ENCODE results near the gene FZD8.
"Not testable (repeated sequence)": the region's sequence is repeated elsewhere in the genome, so short reads cannot be mapped to it uniquely, and the experiment has no call there.

Gene FZD8, protein sequence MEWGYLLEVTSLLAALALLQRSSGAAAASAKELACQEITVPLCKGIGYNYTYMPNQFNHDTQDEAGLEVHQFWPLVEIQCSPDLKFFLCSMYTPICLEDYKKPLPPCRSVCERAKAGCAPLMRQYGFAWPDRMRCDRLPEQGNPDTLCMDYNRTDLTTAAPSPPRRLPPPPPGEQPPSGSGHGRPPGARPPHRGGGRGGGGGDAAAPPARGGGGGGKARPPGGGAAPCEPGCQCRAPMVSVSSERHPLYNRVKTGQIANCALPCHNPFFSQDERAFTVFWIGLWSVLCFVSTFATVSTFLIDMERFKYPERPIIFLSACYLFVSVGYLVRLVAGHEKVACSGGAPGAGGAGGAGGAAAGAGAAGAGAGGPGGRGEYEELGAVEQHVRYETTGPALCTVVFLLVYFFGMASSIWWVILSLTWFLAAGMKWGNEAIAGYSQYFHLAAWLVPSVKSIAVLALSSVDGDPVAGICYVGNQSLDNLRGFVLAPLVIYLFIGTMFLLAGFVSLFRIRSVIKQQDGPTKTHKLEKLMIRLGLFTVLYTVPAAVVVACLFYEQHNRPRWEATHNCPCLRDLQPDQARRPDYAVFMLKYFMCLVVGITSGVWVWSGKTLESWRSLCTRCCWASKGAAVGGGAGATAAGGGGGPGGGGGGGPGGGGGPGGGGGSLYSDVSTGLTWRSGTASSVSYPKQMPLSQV

DNA sequence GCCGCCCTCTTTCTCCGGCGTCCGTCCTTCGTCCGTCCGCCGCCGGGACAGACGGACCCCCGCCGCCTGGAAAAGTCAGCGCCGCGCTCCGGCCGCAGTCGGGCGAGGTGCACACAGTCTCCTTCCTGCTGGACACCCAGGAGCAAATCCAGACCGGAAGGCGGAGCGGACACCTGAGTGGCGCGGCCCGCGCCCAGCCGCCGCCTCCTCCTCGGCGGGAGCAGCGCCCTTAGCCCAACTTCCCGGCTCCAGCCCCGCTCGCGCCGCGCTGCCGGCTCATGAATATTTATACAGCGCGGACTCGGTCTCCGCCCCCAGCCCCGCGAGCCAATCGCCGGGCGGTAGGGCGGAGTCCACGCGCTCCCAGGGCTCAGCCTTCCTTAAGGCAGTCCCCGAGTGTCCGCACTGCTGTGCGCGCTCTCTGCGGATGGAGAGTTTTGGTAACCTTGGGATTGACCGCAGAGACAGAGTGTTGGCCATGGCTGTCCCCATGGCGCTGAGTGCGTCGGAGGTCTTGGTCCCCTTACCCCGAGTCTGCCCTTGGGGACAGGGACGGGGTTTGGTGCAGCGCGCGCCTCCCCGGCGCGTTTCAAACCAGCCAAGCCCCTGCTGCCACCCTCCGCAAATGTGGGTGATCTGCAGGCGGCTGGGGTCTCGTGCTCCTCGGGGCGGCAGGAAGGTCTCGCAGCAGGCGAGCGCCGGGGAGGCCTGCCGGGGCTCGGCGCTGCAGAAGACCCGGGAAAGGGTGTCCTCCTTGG is at the start of gene FZD8:
TSS of gene FZD8 (minus strand) at position 262 of the 758 bp plus-strand sequence. CDS start 867 bp downstream, outside the sequence.
- in situ Hi-C loops (cut with MboI; ENCODE audit: low sequenced_read_pairs) = loop anchor here (25.0 kb wide), 1 partner anchor 1245 kb away; no protein-coding TSS in a partner anchor

DNA sequence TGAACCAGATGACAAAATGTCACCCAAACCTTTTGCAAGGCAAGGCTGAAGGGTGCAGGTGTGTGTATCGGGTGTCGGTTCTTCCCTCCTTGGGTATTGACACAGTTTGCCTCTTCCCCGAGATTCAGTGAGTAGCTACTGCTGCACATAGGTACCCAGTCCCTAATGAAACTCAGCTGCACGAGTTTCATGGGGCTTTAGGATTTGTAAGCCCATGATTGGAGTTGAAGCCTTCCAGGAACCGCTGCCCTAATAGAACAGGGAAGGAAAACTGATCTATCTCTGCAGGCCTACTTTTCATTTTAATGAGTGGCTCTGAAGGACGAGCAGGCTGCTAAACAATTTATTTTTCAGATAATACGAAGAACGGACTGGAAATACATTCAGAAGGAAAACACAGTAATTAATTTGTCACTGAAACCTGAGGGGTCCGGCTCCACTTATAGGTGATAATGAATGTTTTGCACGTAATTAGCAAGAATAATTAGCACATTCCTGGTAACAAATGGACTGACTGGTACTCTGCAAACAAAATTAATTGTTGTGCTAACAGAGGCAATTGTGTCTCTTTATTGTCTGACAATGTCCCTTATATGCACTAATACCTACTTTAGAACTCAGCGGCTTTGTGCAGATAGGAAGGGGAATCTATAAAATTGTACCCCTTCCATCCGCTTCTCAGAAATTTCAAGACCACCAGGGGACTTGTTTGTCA is 49.6 kb upstream of the FZD8 start:
- in situ Hi-C loops (cut with MboI; ENCODE audit: low sequenced_read_pairs) = no loop called here

DNA sequence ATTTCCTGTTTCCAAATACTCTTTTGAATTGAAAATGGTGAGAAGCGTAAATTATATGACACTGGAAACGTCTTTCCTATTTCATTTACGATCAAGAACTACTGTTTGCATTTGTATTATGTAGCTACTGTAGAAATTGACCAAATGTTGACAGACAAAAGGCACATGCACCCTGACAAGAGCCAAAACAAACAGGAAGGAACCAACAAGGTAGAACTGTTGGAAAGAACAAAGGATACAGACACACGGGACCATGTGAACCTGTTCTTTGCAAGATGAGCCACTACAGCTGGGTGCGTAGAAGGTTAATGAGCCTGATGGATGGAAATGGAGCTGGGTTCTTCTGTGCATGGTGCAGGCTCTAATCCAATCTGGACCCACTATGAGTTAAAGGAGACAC is 48.4 kb upstream of the FZD8 start:
- in situ Hi-C loops (cut with MboI; ENCODE audit: low sequenced_read_pairs) = no loop called here

DNA sequence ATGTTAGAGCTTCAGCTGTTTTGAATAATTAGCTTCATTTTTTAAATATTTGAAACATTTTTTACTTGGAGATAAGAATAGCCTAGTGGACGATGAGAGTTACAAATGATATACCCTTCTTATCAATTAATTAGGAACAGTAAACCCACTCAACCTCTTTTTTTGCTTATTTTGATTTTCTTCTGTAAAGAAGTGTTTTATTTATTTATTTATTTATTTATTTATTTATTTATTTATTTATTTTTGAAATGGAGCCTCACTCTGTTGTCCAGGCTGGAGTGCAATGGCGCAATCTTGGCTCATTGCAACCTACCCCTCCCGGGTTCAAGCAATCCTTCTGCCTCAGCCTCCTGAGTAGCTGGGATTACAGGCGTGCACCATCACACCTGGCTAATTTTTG is 43.8 kb upstream of the FZD8 start:
- in situ Hi-C loops (cut with MboI; ENCODE audit: low sequenced_read_pairs) = not testable (repeated sequence)

DNA sequence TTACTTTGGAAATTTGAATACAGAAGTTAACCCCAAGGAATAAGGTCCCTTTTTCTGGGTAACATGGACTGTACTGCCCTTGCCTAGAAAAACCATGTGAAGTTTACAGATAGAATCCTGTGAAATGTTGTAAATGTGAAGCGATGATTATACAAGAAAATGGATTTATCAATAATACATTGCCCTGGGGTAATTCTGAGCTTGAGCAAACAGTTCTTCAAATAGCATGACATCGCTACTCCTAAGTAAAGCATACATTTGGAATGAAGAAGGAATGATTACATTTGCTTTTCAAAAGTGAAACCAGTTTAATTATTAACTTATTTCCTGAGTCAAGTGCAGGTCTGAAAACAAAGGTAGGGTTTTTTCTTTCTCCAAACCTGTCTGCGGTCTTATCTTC is 43.3 kb upstream of the FZD8 start:
- in situ Hi-C loops (cut with MboI; ENCODE audit: low sequenced_read_pairs) = no loop called here

DNA sequence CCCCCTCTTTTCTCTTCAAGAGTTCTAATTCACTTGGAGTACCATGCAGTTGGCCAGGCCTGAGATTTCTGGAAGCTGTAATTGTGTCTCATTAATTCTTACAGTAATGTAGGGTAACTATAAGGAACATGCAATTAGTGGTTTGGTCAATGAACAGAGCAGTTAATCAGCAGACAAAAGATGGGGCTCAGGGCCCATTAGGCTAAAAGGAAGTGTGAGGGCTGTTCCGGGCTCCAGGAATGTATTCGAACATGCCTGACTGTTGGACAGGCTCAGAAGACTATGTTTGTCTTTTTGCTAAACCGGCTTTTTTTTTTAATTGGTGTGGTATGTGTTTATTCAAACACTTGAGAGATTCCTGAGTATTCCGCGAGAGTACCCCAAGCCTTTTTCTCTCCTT is 42.5 kb upstream of the FZD8 start:
- in situ Hi-C loops (cut with MboI; ENCODE audit: low sequenced_read_pairs) = no loop called here

DNA sequence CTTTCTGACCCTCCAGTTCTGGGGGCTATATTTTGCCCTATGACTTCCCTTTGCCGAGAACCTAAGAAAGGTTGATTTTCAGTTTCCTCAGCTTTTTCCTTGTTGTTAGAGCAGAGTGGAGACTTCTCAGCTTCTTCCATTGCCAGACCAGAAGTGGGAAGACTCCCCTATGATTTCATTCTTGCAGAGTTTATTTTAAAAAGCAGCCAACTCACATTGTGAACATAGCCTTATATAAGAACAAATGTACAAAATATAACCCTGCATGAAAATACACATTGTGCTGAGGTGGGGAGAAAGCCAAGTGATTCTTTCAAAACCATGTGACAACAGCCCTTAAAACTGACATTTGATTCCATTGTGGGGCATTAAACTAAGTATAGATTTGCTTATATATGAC is 33.8 kb upstream of the FZD8 start:
- in situ Hi-C loops (cut with MboI; ENCODE audit: low sequenced_read_pairs) = no loop called here

DNA sequence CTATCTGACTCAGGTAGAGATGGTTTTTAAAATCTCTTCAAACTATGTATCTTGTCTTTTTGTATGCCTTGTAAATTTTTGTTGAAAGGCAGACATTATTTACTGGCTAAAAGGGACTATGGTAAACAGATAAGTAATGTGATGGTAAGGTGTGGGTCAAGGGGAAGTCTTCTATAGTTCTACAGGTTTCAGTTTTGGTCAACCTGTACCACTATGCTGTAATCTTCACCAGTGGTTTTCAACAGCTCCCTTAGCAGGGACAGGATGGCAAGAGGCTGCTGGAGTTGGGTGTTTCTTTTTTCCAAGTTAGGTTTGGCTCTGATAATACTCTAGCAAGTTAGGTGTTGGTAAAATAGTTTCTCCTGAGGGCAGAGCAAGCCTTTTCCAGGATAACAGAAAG is 32.7 kb upstream of the FZD8 start:
- in situ Hi-C loops (cut with MboI; ENCODE audit: low sequenced_read_pairs) = no loop called here

DNA sequence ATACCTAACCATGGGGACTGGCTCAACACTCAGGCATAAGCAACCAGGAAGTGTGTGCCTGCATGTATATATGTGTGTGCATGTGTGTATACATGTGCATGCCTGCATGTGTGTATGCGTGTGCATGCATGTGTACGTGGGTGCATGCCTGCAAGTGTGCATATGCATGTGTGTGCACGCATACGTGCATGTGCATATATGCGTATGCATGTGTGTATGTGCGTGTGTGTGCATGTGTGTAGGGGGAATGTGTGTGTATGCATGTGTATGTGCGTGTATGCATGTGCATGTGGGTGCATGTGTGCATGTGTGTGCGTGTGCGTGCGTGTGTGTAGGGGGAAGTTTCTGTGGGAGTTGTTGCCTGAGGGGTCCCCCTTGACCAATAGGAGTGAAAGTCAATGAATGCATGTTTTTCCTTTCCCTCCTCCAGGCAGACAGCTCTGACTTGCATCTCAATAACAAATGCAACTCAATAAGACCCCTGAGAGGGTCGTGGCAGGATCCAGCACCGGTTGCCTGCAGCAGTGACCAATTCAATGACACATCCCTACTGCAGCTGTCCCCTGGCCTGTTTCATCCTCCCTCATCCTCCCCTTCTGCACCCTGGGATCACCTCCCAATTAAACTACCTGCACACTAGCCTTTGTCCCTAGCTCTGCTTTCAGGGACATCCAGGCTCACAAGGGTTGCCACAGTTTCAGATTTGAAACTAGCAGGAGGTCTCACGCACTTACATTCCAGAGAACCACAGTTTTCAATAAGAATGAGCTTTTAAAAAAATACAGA is 27.0 kb upstream of the FZD8 start:
- in situ Hi-C loops (cut with MboI; ENCODE audit: low sequenced_read_pairs) = no loop called here

DNA sequence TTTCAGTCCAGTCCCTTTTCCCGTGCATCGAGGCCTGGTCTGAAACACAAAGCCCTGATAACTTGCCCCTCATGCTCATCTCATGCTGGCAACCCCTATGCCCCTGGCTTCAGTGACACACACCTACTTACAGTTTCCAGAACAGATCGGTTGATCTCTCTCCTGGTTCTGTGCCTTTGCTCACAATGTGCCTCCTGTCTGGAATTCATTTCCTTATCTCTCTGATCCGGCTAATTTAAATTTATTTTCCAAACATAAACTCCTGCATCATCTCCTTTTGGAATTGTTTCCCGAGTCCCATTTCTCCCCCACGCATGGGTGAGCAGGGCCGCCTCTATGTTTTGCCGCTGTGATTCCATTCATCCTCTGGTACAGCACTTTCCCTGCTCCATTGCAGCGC is 25.9 kb upstream of the FZD8 start:
- in situ Hi-C loops (cut with MboI; ENCODE audit: low sequenced_read_pairs) = no loop called here

DNA sequence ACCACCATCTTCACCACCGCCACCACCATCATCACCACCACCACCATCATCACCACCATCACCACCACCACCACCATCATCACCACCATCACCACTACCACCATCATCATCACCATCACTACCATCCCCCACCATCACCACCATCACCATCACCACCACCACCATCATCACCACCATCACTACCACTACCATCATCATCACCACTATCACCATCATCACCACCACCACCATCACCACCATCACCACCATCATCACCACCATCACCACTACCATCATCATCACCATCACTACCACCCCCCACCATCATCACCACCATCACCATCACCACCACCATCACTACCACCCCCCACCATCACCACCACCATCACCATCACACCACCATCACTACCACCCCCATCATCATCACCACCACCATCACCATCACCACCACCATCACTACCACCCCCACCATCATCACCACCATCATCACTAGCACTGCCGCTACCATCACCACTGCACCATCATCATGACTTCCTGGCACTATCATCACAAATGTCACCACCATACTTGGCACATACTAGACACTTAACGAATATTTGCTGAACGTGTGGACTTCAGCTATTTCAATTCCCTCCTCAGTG is 25.3 kb upstream of the FZD8 start:
- in situ Hi-C loops (cut with MboI; ENCODE audit: low sequenced_read_pairs) = no loop called here

DNA sequence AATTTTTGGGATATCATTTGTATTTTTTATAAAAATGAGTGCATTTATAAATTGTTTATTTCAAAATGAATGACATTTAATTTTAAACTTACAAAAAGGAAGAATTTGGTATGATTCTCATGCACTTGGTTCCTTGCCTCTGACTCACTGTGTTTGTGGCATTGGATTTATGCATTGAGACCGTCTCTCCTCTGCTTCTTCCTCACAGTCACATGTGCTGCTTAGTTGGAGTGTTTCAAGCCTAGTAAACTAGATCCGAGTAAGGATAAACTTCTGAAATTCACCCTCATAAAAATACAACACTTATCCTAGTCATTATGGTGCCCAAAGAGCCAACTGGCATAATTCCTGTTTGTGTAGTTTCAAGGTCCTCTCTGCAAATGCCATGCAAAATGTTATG is 19.1 kb upstream of the FZD8 start:
- in situ Hi-C loops (cut with MboI; ENCODE audit: low sequenced_read_pairs) = no loop called here

DNA sequence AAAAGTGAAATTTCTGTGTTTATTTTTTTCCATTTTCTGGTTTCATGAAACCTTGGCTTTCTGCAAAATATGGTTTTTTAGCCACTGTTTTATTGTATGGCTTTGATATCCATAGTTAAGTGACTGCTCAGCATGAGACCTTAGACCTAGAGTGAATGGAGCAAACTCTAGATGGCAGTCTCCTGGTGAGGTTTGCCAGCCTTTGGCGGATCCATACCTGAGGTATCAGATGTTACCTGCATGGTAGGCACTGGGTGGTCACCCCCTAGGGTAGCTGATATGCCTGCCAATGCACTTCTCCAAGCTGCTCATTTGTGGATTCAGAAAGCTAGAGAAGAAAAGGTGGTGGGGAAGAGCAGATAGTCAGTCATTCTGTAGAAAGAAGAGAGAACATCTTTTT is 17.4 kb upstream of the FZD8 start:
- in situ Hi-C loops (cut with MboI; ENCODE audit: low sequenced_read_pairs) = no loop called here

DNA sequence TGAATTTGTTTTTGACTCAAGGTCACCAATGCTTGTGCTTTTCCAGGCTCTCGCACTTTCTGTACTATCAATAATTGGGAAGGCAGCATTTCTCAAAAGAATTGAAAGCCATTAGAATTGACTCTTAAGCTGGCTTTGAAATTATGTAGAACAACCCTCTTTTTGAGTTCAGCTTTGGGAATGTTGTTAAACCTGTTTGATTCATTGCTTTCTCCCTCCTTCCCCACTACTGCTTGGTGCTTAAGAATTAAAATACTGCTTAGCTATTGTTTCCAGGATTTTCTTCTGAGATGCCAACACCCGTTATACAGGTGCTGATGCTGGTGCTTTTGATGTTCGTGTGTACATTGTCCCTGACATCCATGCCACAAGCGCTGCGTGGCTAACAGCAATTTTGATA is 15.5 kb upstream of the FZD8 start:
- in situ Hi-C loops (cut with MboI; ENCODE audit: low sequenced_read_pairs) = no loop called here

DNA sequence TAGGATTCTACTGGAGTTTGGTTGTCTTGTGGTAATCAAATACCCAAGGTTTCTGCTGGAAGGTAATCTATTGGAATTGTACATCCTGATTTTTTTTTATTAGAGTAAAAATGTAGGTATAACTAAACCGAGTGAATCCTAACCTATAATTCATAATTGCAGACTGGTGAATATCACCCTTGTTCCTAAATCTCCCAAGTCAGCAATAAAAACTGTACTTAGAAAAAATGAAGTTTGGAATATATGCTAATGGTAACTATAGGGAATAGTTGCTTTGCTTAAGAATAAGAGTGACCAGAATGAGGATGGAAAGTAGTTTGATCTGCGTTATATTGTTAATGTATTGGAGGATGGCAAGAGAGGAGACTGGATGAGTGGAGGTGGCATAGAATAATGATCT is 10.7 kb upstream of the FZD8 start:
- in situ Hi-C loops (cut with MboI; ENCODE audit: low sequenced_read_pairs) = no loop called here

DNA sequence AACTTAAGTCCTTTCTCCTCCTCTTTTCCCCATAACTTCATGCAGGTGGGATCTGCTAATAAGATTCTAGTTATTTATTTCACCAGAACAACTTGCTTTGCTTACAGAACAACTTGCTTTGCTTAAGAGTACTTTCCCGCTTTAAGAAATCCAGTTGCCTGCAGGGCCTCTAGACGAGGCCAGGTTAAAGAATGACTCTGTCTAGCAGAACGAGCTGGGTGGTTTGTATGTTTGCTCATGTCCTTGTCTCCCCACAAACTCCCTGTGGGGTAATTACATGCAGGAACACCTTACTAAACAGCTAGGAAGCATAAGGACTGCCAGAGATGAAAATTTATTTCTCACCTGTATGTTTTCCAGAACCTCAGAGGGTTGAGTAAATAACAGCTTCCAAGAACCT is 8.8 kb upstream of the FZD8 start:
- in situ Hi-C loops (cut with MboI; ENCODE audit: low sequenced_read_pairs) = no loop called here

DNA sequence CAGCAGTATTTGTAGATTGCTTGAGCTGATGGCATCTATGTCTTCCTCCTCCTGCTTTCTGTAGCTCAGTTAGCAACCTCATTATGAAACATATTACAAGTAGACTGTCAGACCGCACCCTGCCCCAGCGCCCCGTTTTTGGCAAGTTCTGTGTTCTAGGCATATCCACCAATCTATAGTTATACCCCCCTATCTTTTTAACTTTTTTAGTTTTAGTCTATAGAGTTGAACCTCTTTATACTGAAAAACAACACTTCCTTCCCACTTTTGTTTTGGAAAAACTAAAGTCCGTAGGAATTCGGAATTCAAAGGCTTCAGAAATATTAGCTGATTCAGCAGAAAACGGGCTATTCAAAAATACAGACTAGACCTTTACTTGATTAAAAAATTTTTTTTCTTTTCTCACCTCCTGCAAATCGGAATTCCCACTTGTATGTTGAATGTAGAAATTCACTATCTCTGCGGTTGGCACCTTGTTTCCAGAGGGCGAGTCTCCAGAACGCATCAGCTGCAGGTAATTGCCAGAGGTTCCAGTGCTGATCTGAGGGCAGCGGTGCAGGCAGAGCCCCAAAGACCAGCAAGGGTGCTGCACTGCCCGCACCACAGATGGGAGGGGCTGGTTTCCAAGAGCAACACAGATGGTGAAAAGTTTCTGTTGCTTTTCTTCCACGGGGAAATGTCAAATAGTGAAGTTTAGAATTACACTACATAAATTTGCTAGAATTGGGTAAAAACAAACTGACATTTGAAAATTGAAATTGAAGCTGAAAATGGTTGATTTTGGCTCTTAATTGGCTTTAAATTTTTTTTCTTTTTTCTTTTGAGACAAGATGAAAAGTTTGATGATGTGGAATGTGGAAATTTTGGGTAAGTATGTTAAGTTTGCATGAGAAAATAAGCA is 2.2 kb upstream of the FZD8 start:
- in situ Hi-C loops (cut with MboI; ENCODE audit: low sequenced_read_pairs) = loop anchor here (25.0 kb wide), 1 partner anchor 1243 kb away; no protein-coding TSS in a partner anchor

DNA sequence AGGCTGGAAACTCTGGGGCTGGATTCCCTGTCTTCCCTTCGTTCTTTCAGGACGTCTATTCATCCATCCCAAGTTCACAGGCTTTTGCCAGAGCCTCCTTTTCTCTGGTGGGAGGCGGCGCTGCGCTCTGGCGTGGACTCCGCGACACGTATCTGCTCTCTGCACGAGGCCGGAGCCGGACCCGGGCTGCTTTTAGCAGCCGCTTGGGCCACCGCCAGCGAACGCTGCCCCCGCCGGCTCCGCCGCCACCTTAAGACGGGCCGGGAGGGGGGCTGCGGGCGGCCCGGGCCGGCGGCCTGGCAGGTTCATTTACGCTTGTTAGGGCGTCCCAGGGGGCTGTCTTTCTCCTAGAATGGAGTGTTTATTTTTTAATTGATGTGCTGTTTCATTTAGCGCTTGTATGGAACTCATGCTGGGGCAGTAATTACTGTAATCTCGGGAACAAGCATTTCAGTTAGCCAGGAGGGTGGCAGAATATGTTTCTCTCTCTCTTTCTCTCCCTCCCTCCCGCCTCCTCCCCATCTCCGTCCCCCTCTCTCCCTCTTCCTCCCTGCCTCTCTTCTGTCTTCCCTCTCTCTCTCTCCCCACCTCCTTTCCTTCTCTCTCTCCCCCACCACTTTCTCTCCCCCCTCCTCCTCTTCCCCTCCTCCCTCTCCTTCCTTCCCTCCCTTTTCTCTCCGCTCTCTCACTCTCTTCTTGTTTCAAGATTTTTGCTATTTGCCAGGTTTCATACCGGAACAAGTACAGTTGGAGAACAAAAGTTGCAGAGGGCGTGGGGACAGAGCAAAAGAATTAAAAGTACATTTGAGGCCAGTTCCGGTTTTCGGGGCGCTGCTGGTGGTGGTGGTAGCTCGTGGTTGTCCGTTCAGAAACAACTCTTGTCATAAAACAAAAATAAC is 1.3 kb upstream of the FZD8 start:
- in situ Hi-C loops (cut with MboI; ENCODE audit: low sequenced_read_pairs) = loop anchor here (25.0 kb wide), 1 partner anchor 1244 kb away; no protein-coding TSS in a partner anchor
